Mucosa of stomach (tissue), 1 donor: ENCODE measurements around the gene WIPF2.
A peak's percentile ranks its signal among the peaks of the same experiment; 100 is the strongest.

ENCODE experiments used
- H3K27me3 ChIP-seq: one replicate; pipeline ENCODE4 v1.7.0; 2013; ENCODE audit warnings: mild to moderate bottlenecking, low read length; ENCODE audit not compliant: control insufficient read depth, insufficient read depth
- H3K36me3 ChIP-seq: one replicate; pipeline ENCODE4 v1.7.0; 2013; ENCODE audit warnings: low read length; ENCODE audit not compliant: control insufficient read depth, insufficient read depth
- H3K4me1 ChIP-seq: one replicate; pipeline ENCODE4 v1.7.0; 2013; ENCODE audit warnings: mild to moderate bottlenecking, low read length; ENCODE audit not compliant: control insufficient read depth, insufficient read depth
- H3K4me3 ChIP-seq: one replicate; pipeline ENCODE4 v1.7.0; 2013; ENCODE audit warnings: low read length
- H3K9ac ChIP-seq: one replicate; pipeline ENCODE4 v1.7.0; 2013; ENCODE audit warnings: mild to moderate bottlenecking, low read length, moderate library complexity
- H3K9me3 ChIP-seq: one replicate; pipeline ENCODE4 v1.7.0; 2013; ENCODE audit warnings: mild to moderate bottlenecking, low read length, moderate library complexity; ENCODE audit not compliant: control insufficient read depth
- donor health status: Pancreatic carcinoma.

The WIPF2 gene

DNA sequence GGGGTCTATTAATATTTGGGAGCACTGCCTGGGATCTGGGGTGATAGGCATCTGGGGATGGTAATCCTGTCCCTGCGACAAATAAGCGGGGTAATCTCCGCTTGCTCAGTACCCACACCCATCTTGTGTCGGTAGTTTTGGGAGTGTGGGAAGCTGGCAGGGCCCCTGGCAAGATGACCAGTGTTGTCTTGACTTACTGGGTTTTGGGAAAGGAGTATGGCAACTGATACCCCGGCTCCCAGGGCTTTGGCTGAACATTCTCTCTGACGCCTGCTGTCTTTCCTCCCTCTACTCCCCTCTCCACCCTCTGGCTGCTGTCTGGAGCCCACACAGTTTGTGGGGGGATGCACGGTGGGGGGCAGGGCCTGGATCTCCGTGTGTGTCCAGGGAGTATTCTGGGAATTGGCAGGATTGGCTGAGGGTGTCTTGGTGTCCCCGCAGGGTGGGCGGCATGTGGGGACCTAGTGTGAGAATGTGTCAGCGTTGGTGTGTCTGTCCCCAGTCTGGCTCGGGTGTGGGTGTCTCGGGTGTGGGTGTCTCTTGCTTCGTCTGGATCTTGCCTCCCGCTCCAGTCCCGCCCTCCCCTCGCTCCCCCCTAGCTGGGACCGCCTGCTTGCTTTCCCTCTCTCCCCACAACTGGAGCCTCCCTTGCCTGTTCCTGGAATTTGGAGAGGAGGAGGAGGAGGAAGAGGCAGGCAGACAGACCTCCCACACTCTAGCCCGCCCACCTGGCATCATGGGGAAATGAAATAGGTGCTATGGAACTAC, 101.8 kb downstream of the WIPF2 start:
- Histone ChIP-seq H3K36me3 (no peaks in the 10 kb centered on the region), H3K9me3 (no peaks in the 10 kb centered on the region), H3K4me1 (peaks cover 71% of the 10 kb centered on the region), H3K4me3 (no peak overlapping the region), H3K9ac (no peak overlapping the region), H3K27me3 (no peaks in the 10 kb centered on the region)

- H3K4me1 ChIP-seq = peaks cover 71% of the 10 kb centered on the region
- no peaks in the 10 kb centered on the region for H3K9me3 ChIP-seq
- H3K36me3 ChIP-seq = no peaks in the 10 kb centered on the region
- H3K9ac ChIP-seq = peak overlapping the region; percentile 67
- no peak overlapping the region for H3K4me3 ChIP-seq
- no peaks in the 10 kb centered on the region for H3K27me3 ChIP-seq
These were observed 102.4 kb downstream of the WIPF2 start for GRCh38 chr17:40321524-40321929.

DNA sequence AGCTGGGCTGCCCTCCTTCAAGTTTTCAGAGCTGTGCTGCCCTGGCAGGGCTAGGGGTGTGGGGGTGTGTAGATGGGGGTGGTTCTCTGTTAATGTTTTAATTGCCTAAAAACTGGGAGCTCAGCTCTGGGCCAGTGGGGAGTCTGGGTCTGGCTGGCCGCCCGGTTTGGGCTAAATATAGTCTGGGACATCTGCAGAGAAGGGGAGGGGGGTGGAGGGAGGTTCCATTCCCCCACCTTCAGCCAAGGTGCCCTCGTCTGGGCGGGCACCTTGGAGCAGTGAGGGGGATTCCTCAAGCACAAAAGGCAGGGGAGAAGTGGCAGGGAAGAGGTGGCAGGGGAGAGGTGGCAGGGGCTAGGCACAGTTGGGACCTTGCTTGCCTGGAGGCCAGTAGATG, 102.9 kb downstream of the WIPF2 start:
- Histone ChIP-seq H3K9ac (peak overlapping the region; percentile 67), H3K9me3 (no peaks in the 10 kb centered on the region), H3K4me3 (no peak overlapping the region), H3K27me3 (no peaks in the 10 kb centered on the region), H3K4me1 (peaks cover 71% of the 10 kb centered on the region), H3K36me3 (no peaks in the 10 kb centered on the region)

DNA sequence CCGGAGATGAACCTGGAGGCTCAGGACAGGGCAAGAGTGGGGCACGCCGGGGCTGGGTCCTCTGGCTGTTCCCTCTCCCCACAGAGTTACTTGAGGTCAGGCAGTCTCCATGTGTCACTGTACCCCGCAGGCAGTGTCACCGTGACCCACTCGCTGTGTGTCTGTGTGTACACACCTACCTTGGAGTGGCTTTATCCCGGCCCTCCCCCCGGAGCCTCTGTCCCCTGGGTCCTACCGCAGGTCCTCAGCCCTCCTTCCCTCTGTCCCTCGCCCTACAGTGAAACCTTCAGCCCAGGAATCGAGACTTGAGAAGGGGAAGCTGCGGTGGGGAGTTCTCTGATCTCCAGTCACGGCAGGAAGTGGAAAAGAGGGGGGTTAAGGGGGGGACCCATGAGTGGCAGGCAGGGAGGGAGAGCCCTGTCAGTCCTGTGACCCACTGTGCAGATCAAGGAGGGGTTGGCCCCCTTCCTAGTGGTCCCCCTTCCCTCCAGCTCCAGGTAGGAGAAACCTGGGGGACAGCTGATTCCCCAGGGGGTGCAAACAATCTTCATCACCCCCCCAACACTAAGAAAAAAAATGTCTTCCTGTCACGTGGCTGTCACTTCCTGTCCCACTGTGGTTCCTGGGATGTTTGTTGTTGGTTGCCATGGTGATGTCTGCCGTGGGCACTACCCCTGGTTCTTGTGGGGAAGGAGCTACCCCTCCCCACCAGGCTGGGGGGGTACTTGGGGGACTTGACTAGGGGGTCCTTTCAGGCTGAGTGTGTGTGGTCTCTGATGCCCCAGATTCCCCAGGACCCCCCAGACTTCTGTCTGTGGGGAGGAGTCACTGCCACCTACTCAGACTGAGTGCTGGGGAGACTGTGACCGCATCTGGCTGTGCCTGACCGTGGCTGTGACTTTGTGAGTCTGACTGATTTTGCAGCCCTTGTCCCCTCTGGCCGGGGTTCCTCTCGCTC, 103.5 kb downstream of the WIPF2 start:
- Histone ChIP-seq H3K9ac (peak overlapping the region; percentile 67), H3K27me3 (no peaks in the 10 kb centered on the region), H3K4me1 (peaks cover 71% of the 10 kb centered on the region), H3K36me3 (no peaks in the 10 kb centered on the region), H3K9me3 (no peaks in the 10 kb centered on the region), H3K4me3 (no peak overlapping the region)

DNA sequence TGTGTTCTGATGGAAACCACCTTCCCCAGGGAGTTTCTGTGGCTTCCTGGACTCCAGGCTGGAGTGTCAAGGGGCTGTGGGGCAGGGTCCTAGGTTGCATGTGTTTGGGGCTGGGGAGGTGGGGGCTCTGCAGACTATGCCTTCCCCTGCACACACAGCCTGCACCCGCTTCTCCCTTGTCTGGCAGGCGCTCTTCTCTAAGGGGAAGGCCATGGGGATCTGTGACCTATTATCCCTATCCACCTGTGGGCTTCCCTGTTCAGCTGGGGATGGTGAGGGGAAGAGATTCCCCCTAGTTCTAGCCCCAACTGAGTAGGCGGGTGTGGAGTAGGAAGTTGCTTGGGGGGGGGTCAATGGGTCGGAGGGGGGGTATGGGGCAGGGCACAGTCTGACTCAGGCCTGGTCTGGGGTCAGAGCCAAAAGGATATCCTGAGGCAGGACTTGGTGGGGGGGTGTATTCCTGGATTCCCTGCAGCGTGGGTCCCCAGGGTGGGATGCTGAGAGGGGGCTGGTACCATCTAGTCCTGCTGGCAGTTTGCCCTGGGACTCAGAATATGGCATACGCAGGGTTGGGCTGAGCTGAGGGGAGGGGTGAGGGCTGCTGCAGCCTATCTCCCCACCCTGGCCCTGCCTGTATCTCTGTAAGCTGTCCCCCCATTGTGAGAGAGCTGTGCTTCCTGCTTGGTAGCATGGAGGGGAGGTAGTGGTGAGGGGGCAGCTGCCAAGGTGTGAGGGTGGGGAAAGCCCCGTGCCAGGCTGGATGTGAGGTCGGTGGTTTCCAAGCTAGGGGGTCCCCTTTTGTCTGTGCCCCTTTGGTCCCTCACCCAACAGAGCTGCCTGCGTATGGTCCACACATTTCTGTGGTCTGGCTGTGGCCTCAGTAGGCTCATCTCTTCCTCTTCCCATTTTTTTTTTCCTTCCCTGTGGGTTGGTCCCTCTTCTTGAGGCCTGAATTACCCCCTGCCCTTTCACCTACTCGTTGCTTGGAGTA, 104.6 kb downstream of the WIPF2 start:
- peak overlapping the region; percentile 47 for H3K9ac ChIP-seq
- peaks cover 74% of the 10 kb centered on the region for H3K4me1 ChIP-seq
- H3K36me3 ChIP-seq = no peaks in the 10 kb centered on the region
- no peaks in the 10 kb centered on the region for H3K27me3 ChIP-seq
- H3K9me3 ChIP-seq = no peaks in the 10 kb centered on the region
- no peak overlapping the region for H3K4me3 ChIP-seq

DNA sequence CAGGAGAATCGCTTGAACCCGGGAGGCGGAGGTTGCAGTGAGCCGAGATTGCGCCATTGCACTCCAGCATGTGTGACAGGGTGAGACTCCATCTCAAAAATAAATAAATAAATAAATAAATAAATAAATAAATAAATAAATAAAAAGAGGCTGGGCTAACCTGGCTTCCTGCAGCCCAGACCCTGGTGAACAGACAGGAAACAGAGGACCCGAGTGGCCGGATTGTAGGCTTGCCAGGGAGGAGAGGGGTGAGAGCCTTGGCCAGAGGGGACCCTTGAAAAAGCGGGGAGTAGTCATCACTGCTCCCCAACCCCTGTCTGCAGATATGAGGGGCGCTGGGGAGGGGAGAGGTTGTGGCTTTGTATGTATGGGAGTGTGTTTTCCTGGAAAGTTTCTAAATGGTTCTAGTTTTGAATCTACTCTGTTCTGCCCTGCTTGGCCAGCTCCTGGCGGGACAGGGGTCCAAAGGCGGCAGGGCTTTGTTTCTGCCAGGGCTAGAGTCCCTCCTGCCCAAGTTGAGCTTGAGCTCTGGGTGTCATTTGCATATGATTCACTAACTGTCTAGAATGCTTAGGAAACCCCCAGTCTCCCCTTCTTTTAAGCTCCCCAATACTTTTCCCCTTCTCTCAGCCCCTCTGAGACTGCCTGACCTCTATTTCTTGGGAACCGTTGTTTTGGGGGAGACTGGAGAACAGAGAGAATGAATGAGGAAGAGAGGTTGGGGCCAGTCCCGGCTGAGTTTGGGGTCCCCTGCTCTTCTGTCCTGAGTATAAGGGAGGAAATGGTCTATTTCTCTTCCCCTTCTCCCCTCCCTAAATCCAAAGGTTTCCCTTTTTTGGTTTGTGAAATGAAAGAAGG, 106.3 kb downstream of the WIPF2 start:
- no peaks in the 10 kb centered on the region for H3K9me3 ChIP-seq
- H3K4me1 ChIP-seq = peaks cover 74% of the 10 kb centered on the region
- H3K9ac ChIP-seq = no peak overlapping the region
- no peaks in the 10 kb centered on the region for H3K36me3 ChIP-seq
- H3K27me3 ChIP-seq = no peaks in the 10 kb centered on the region
- H3K4me3 ChIP-seq = no peak overlapping the region

- H3K36me3 ChIP-seq = no peaks in the 10 kb centered on the region
- no peaks in the 10 kb centered on the region for H3K9me3 ChIP-seq
- peak overlapping the region; percentile 63 for H3K9ac ChIP-seq
- H3K4me1 ChIP-seq = peaks cover 81% of the 10 kb centered on the region
- no peaks in the 10 kb centered on the region for H3K27me3 ChIP-seq
- peak overlapping the region; percentile 3 for H3K4me3 ChIP-seq
These were observed 107.1 kb downstream of the WIPF2 start for GRCh38 chr17:40326014-40326831.

GRCh38 chr17:40326832-40327199, 107.7 kb downstream of the WIPF2 start:
- Histone ChIP-seq H3K4me1 (peaks cover 81% of the 10 kb centered on the region), H3K9me3 (no peaks in the 10 kb centered on the region), H3K4me3 (peak overlapping the region; percentile 3), H3K36me3 (no peaks in the 10 kb centered on the region), H3K27me3 (no peaks in the 10 kb centered on the region), H3K9ac (peak overlapping the region; percentile 63)

DNA sequence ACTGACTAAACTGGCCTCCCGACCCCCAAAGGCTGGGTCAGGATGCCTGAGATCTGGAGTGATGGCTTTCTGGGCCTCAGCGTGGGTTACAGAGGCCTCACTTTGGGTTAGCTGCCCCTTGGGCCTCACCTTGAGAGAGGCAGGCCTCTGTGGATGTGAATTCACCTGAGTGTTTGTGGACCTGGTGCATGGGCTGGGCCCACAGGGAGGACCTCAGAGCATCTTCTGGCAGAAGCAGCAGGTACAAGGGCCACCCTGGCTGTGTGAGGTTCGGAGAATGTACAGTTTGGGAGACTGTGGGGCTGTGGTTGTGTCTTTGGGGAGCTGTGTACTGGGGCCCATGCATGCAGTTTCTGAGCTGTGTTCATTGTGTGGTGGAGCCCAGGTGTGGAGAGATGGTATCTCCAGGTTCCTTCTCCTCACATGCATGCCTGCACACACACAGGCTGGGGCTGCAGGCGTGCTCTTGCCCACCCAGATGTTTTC, 108.2 kb downstream of the WIPF2 start:
- Histone ChIP-seq H3K4me1 (peaks cover 81% of the 10 kb centered on the region), H3K9ac (no peak overlapping the region), H3K27me3 (no peaks in the 10 kb centered on the region), H3K36me3 (no peaks in the 10 kb centered on the region), H3K9me3 (no peaks in the 10 kb centered on the region), H3K4me3 (peak overlapping the region; percentile 9)

GRCh38 chr17:40327735-40328385, 108.8 kb downstream of the WIPF2 start:
- H3K4me3 ChIP-seq = peak overlapping the region; percentile 9

More at GRCh38 chr17:40327735-40328385, 108.8 kb downstream of the WIPF2 start:
- Histone ChIP-seq H3K27me3 (no peaks in the 10 kb centered on the region), H3K9me3 (no peaks in the 10 kb centered on the region), H3K9ac (no peak overlapping the region), H3K36me3 (no peaks in the 10 kb centered on the region), H3K4me1 (peaks cover 81% of the 10 kb centered on the region)
